K562 (cell line): ENCODE measurements around the gene PSPC1. TPM values are rescaled to one million over a fixed set of nuclear protein-coding genes. Genes with fewer than 3 reads are reported as not detected.

ENCODE experiments used
- ATAC-seq: fragments of 200-7000 bp; cut with Tn5 transposase; 3 replicates; pipeline ENCODE4 v1.9.1; 2020; ENCODE audit warnings: moderate library complexity
- BruUV-seq: library from RNA; stranded (reverse); fragments of 400-500 nt; replicated peaks from 2 replicates; lab custom pipeline; 2021; lab: Mats Ljungman, UMichigan
- CTCF ChIA-PET: fragments of 300-600 bp; formaldehyde crosslinking; extraction: SDS; loops from one replicate; lab custom pipeline; 2021; ENCODE audit warnings: low intra/inter-chr PET ratio; lab: Yijun Ruan, JAX
- POLR2A ChIA-PET: fragments of 300-600, 350-650 bp; sonication (Branson Sonifier 250); formaldehyde crosslinking; extraction: SDS; loops from one replicate; lab custom pipeline; 2021; ENCODE audit warnings: antibody characterized with exemption, inconsistent platforms; lab: Yijun Ruan, JAX
- DNase-seq, 4 experiments: peaks; one replicate each; pipeline versions ENCODE4 v3.0.0 to v3.0.0-alpha.2; 2011 to 2018; ENCODE audit warnings: low spot score in 3 of 4, mixed read lengths in 3 of 4; ENCODE audit errors: extremely low read depth in 1 of 4
- FAIRE-seq: peaks from 2 replicates; lab custom pipeline; 2011; peaks lifted over from hg19 to GRCh38; lab: Jason Lieb, UNC
- H2AFZ ChIP-seq: 2 replicates; pipeline ENCODE4 v1.6.0; 2011; ENCODE audit warnings: low read depth, low read length, control low read depth, inconsistent platforms
- H3K27ac ChIP-seq: fragments of 200-600 bp; 3 replicates; pipeline ENCODE4 v1.8.0; 2011; ENCODE audit warnings: low read depth, mild to moderate bottlenecking, control low read depth, inconsistent platforms, low read length, moderate library complexity, mixed read lengths; ENCODE audit errors: extremely low read depth
- H3K27me3 ChIP-seq, 2 experiments: fragments of 300-600 bp in 1 of 2; 2 replicates in 1 of 2; 3 replicates in 1 of 2; pipeline versions ENCODE4 v1.6.0 to v1.8.0; 2011; ENCODE audit warnings: inconsistent platforms in 2 of 2, low read length in 2 of 2, mild to moderate bottlenecking in 1 of 2, mixed read lengths in 1 of 2, moderate library complexity in 1 of 2; ENCODE audit not compliant: control insufficient read depth in 2 of 2, insufficient read depth in 2 of 2
- H3K36me3 ChIP-seq: fragments of 300-600 bp; 3 replicates; pipeline ENCODE4 v1.8.0; 2011; ENCODE audit warnings: mild to moderate bottlenecking, low read length, inconsistent platforms; ENCODE audit not compliant: control insufficient read depth, insufficient read depth
- H3K4me1 ChIP-seq, 2 experiments: fragments of 200-600 bp in 1 of 2; replicated peaks in 1 of 2; 2 replicates in 1 of 2; 3 replicates in 1 of 2; pipeline versions ENCODE4 v1.5.1 to v1.8.0; 2011; ENCODE audit warnings: inconsistent platforms in 2 of 2, low read length in 2 of 2, mild to moderate bottlenecking in 1 of 2, mixed read lengths in 1 of 2, moderate library complexity in 1 of 2; ENCODE audit not compliant: control insufficient read depth in 2 of 2, insufficient read depth in 2 of 2
- H3K4me2 ChIP-seq: 2 replicates; pipeline ENCODE4 v1.6.1; 2011; ENCODE audit warnings: low read length, control low read depth, inconsistent platforms, mixed read lengths; ENCODE audit not compliant: insufficient read depth
- H3K4me3 ChIP-seq: fragments of 200-600 bp; sonication (generic), shearing (Covaris generic); 2 replicates; pipeline ENCODE4 v1.5.1; 2016; ENCODE audit warnings: control low read depth, inconsistent platforms
- H3K79me2 ChIP-seq: fragments of 200-600 bp; 3 replicates; pipeline ENCODE4 v1.8.0; 2011; ENCODE audit warnings: low read length, inconsistent platforms; ENCODE audit not compliant: control insufficient read depth, insufficient read depth
- H3K9ac ChIP-seq, 2 experiments: 2 replicates each; pipeline versions ENCODE4 v1.6.0 to v1.6.1; 2011; ENCODE audit warnings: low read depth in 2 of 2, low read length in 2 of 2, control low read depth in 1 of 2, inconsistent platforms in 1 of 2, mild to moderate bottlenecking in 1 of 2, mixed read lengths in 1 of 2; ENCODE audit not compliant: insufficient read depth in 1 of 2
- H3K9me1 ChIP-seq: one replicate; pipeline ENCODE4 v1.6.0; 2011; ENCODE audit warnings: inconsistent platforms, mild to moderate bottlenecking, low read length, moderate library complexity; ENCODE audit not compliant: control insufficient read depth, insufficient read depth
- H3K9me3 ChIP-seq: replicated peaks from 2 replicates; pipeline ENCODE4 v1.5.1; 2011; ENCODE audit warnings: low read depth, low read length, inconsistent platforms; ENCODE audit not compliant: control insufficient read depth, insufficient read depth
- H4K20me1 ChIP-seq: replicated peaks from 2 replicates; pipeline ENCODE4 v1.6.1; 2011; ENCODE audit warnings: low read length, inconsistent platforms, mixed read lengths; ENCODE audit not compliant: control insufficient read depth, insufficient read depth
- CEBPB ChIP-seq: fragments of 450-650 bp; IDR thresholded peaks from 2 replicates; pipeline ENCODE4 v1.6.1; 2016; ENCODE audit warnings: missing genetic modification characterization, missing compliant biosample characterization
- EGR1 ChIP-seq: fragments of 450-650 bp; conservative IDR thresholded peaks from 2 replicates; pipeline ENCODE4 v1.6.1; 2017; ENCODE audit warnings: mild to moderate bottlenecking
- XRCC4 ChIP-seq: IDR thresholded peaks from one replicate; pipeline ENCODE4 v1.6.1; 2011; ENCODE audit not compliant: insufficient read depth, insufficient read length; ENCODE audit errors: extremely low read depth
- ZNF561 ChIP-seq: fragments of 450-650 bp; formaldehyde crosslinking; conservative IDR thresholded peaks from 2 replicates; pipeline ENCODE4 v1.4.0; 2020; ENCODE audit warnings: mild to moderate bottlenecking, moderate library complexity
- WGBS: fragments of 100-300 bp; shearing (Covaris generic); methylation state at CpG from one replicate; pipeline ENCODE4 v1.1.6; 2016; ENCODE audit warnings: low coverage, mixed read lengths; ENCODE audit not compliant: insufficient coverage; ENCODE audit errors: missing lambda C conversion rate; 5-methylcytosine and 5-hydroxymethylcytosine counted together
- in situ Hi-C: fragments of 300-500 bp; cut with MboI; formaldehyde crosslinking; loops from 4 replicates; pipeline ENCODE4 v1.15.0; 2018; ENCODE audit warnings: inconsistent platforms, mixed read lengths
- intact Hi-C: fragments of 100-400 bp; cut with micrococcal nuclease; formaldehyde crosslinking; loops from 2 replicates; pipeline ENCODE4 v1.14.2; 2022
- polyA plus RNA-seq, 8 experiments: library from polyadenylated mRNA; depleted of rRNA in 4 of 8; stranded (reverse) in 5 of 8; unstranded in 3 of 8; fragments of >200 nt; fragmentation: Nextera tagmentation in 2 of 8; fragmentation: Illumina TruSeq in 1 of 8; extraction: Ambion mirVana in 2 of 8; extraction: Trizol in 1 of 8; gene quantifications; 2 replicates each; pipeline versions ENCODE4 v1.2.1 to v1.2.3, GENCODE V29; 2011 to 2014; ENCODE audit warnings: inconsistent platforms in 1 of 8, missing spikeins in 1 of 8
- total RNA-seq, 7 experiments: library from RNA; depleted of rRNA in 6 of 7; stranded (reverse); fragments of >200 nt in 6 of 7; fragmentation: Illumina TruSeq in 2 of 7; extraction: Trizol in 2 of 7; gene quantifications; 2 replicates each; pipeline versions ENCODE4 v1.2.1 to v1.2.3, GENCODE V29; 2011 to 2021; ENCODE audit warnings: low replicate concordance in 1 of 7
- TF ChIP-seq, protein P1 (sequence below): fragments of 250-450 bp; sonication (Bioruptor Pico); IDR thresholded peaks from 2 replicates; pipeline ENCODE4 v1.6.1; 2021; ENCODE audit warnings: mild to moderate bottlenecking
- TF ChIP-seq, protein P2 (sequence below): fragments of 250-450 bp; sonication (Bioruptor Pico); IDR thresholded peaks from 2 replicates; pipeline ENCODE4 v1.5.0; 2021
- TF ChIP-seq, protein P3 (sequence below): fragments of 150-350 bp; conservative IDR thresholded peaks from 2 replicates; pipeline ENCODE4 v1.6.1; 2014; ENCODE audit warnings: low read length

PSPC1 gene
- total and polyA plus RNA-seq, 9 of the 15 experiments (the other 6 are each of a cell fraction or from before 2014, with no cell fraction given): 8.6 to 60.4 (median 42.4) TPM

DNA sequence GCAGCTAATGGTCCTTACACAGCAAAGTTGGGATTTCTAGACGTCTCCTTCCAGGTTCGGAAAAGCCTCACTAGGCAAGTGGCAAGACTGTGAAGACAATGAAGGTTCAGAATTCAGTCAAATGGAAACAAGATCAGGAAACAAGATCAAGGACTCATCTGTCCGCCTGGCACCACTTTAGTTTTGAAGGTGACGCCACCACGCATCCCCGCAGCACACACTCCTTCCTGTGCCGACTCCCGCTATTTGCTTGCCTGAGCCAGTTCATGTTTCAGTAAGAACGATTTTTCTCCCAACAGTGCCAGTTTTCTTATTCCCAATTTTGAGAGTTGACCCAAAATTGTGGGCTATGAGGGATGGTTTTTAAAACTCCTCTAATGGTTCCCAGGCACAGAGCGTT lies 107.8 kb downstream of the PSPC1 start:
- 92% methylated on average over 5 of the region's 10 CpGs for WGBS
- no peaks in the 10 kb centered on the region for H3K79me2 ChIP-seq
- H3K36me3 ChIP-seq: peaks cover 69% of the 10 kb centered on the region
- no peak overlapping the region for H3K9ac ChIP-seq
- no peak for ATAC-seq
- FAIRE-seq: no peak
- no peak overlapping the region for H2AFZ ChIP-seq
- no peaks in the 10 kb centered on the region for H3K27me3 ChIP-seq
- H3K9me1 ChIP-seq: no peaks in the 10 kb centered on the region
- intact Hi-C loops: no loop called here
- no peak for TF ChIP-seq CEBPB
- TF ChIP-seq, protein P1, sequence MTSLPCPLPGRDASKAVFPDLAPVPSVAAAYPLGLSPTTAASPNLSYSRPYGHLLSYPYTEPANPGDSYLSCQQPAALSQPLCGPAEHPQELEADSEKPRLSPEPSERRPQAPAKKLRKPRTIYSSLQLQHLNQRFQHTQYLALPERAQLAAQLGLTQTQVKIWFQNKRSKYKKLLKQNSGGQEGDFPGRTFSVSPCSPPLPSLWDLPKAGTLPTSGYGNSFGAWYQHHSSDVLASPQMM (CRISPR knock-in tag): no peak
- no peak for TF ChIP-seq XRCC4
- TF ChIP-seq, protein P2, sequence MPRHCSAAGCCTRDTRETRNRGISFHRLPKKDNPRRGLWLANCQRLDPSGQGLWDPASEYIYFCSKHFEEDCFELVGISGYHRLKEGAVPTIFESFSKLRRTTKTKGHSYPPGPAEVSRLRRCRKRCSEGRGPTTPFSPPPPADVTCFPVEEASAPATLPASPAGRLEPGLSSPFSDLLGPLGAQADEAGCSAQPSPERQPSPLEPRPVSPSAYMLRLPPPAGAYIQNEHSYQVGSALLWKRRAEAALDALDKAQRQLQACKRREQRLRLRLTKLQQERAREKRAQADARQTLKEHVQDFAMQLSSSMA (CRISPR knock-in tag): no peak
- TF ChIP-seq, protein P3, sequence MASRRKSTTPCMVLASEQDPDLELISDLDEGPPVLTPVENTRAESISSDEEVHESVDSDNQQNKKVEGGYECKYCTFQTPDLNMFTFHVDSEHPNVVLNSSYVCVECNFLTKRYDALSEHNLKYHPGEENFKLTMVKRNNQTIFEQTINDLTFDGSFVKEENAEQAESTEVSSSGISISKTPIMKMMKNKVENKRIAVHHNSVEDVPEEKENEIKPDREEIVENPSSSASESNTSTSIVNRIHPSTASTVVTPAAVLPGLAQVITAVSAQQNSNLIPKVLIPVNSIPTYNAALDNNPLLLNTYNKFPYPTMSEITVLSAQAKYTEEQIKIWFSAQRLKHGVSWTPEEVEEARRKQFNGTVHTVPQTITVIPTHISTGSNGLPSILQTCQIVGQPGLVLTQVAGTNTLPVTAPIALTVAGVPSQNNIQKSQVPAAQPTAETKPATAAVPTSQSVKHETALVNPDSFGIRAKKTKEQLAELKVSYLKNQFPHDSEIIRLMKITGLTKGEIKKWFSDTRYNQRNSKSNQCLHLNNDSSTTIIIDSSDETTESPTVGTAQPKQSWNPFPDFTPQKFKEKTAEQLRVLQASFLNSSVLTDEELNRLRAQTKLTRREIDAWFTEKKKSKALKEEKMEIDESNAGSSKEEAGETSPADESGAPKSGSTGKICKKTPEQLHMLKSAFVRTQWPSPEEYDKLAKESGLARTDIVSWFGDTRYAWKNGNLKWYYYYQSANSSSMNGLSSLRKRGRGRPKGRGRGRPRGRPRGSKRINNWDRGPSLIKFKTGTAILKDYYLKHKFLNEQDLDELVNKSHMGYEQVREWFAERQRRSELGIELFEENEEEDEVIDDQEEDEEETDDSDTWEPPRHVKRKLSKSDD: no peak
- no peak for TF ChIP-seq ZNF561 (CRISPR knock-in tag)
- TF ChIP-seq EGR1: no peak
- H3K4me3 ChIP-seq: no peak overlapping the region
- H3K27ac ChIP-seq: no peak overlapping the region
- ChIA-PET CTCF (no interaction called here), POLR2A (no interaction called here)
- no peaks in the 10 kb centered on the region for H3K4me1 ChIP-seq
- BruUV-seq: no TSS peak
- H3K9me3 ChIP-seq: no peaks in the 10 kb centered on the region
- DNase-seq: no peak
- no peak overlapping the region for H3K4me2 ChIP-seq
- in situ Hi-C loops: no loop called here
- no peaks in the 10 kb centered on the region for H4K20me1 ChIP-seq
